ENCODE data around the gene RPUSD1. TPM values are rescaled to one million over a fixed set of nuclear protein-coding genes. Genes with fewer than 3 reads are reported as not detected.

The RPUSD1 gene
- total RNA-seq, 1 experiment from 2014 or later: 48.6 TPM

DNA sequence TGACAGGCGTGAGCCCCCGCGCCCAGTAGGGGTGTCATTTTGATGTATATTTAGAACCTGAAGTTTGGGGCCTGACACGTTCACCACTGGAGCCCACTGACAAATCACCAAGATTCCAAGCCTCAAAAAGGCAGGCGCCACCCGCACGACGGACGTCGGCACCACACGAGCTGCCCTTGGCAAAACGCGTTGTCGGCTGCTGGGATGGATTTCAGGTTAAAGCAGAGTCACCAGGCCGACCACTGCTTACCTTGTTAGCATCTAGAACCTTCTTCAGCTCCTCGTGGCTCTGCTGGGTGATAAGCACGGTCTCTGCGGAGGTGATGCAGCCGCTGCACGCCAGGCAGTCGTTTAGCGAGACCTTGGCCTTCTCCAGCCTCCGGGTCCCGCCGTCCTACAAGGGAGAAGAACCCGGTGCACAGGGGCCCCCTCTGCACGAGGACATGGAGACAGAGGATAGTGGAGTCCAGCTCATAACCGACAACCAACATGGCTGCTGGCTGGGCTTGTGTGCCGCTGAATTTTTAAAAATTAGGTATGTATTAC lies 51.2 kb downstream of the RPUSD1 start:
- Mint-ChIP-seq H3K4me3 (no peak overlapping the region), H3K4me1 (peaks cover 9 to 13% of the 10 kb centered on the region in 2 experiments), H3K27ac (no peak overlapping the region), H3K27me3 (ENCODE audit: low read depth) (no peaks in the 10 kb centered on the region), H3K36me3 (ENCODE audit: insufficient read depth in 1 of 3, low read depth in 3 of 3) (peaks cover 5 to 35% (median 29%) of the 10 kb centered on the region in 3 experiments; a peak in 6 of 7 replicates), H3K9me3 (no peaks in the 10 kb centered on the region)
- H4K20me1 ChIP-seq (ENCODE audit: control insufficient read depth, insufficient read depth, insufficient read length): no peaks in the 10 kb centered on the region
- no peak overlapping the region for H2BK12ac ChIP-seq (ENCODE audit: insufficient read length, low read depth, low read length)
- no peak overlapping the region for H4K91ac ChIP-seq (ENCODE audit: insufficient read length, low read depth, low read length)
- H3K18ac ChIP-seq (ENCODE audit: insufficient read length, low read depth, low read length): no peak overlapping the region
- no peaks in the 10 kb centered on the region for H3K9me3 ChIP-seq (ENCODE audit: control insufficient read depth, low read depth, low read length)
- H3K4ac ChIP-seq (ENCODE audit: low read depth, low read length): no peak overlapping the region
- no peak overlapping the region for H3K23ac ChIP-seq (ENCODE audit: insufficient read length, low read depth, low read length)
- H3K14ac ChIP-seq (ENCODE audit: insufficient read depth, low read length): no peak overlapping the region
- H3K4me1 ChIP-seq (ENCODE audit: insufficient read depth, low read length): peaks cover 2% of the 10 kb centered on the region; the same call in 1 of the 2 replicates
- H3K9ac ChIP-seq (ENCODE audit: extremely low read depth, insufficient read length, low read length): no peak overlapping the region
- no peak overlapping the region for H3T11ph ChIP-seq (ENCODE audit: low read length)
- H2BK120ac ChIP-seq (ENCODE audit: low read depth, low read length, poor library complexity, severe bottlenecking): no peak overlapping the region
- TF ChIP-seq, protein P1, sequence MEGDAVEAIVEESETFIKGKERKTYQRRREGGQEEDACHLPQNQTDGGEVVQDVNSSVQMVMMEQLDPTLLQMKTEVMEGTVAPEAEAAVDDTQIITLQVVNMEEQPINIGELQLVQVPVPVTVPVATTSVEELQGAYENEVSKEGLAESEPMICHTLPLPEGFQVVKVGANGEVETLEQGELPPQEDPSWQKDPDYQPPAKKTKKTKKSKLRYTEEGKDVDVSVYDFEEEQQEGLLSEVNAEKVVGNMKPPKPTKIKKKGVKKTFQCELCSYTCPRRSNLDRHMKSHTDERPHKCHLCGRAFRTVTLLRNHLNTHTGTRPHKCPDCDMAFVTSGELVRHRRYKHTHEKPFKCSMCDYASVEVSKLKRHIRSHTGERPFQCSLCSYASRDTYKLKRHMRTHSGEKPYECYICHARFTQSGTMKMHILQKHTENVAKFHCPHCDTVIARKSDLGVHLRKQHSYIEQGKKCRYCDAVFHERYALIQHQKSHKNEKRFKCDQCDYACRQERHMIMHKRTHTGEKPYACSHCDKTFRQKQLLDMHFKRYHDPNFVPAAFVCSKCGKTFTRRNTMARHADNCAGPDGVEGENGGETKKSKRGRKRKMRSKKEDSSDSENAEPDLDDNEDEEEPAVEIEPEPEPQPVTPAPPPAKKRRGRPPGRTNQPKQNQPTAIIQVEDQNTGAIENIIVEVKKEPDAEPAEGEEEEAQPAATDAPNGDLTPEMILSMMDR (conservative IDR thresholded peaks at IDR 0.05): no peak
- no peak for DNase-seq
- no peak overlapping the region for H2AFZ ChIP-seq (ENCODE audit: low read length)
- H2BK5ac ChIP-seq (ENCODE audit: insufficient read length, low read length): no peak overlapping the region
- no peak overlapping the region for H2AK5ac ChIP-seq (ENCODE audit: insufficient read length, low read length)
- H3K27me3 ChIP-seq (ENCODE audit: insufficient read depth, low read length): no peaks in the 10 kb centered on the region
- no peak overlapping the region for H2BK20ac ChIP-seq (ENCODE audit: low read depth, low read length, poor library complexity, severe bottlenecking)
- no CpG with 5 or more reads among the region's 29 CpGs for WGBS (ENCODE audit: extremely low coverage, insufficient read length, low lambda C conversion rate)
- H4K5ac ChIP-seq (ENCODE audit: insufficient read length, low read depth, low read length): no peak overlapping the region
- no peak overlapping the region for H3K56ac ChIP-seq (ENCODE audit: insufficient read length, low read depth, low read length)
- no peak overlapping the region for H3K27ac ChIP-seq (ENCODE audit: insufficient read length, low read depth, low read length)
- peaks cover 10% of the 10 kb centered on the region for H3K23me2 ChIP-seq (ENCODE audit: insufficient read length, low read depth, low read length, poor library complexity, severe bottlenecking)
- no peaks in the 10 kb centered on the region for H3K79me1 ChIP-seq (ENCODE audit: insufficient read depth, low read depth, low read length, poor library complexity, severe bottlenecking)
- no peak overlapping the region for H2BK15ac ChIP-seq (ENCODE audit: low read depth, low read length)
- H3K4me2 ChIP-seq (ENCODE audit: insufficient read depth, insufficient read length, low read length): no peak overlapping the region
- no peak overlapping the region for H4K8ac ChIP-seq (replicated peaks; ENCODE audit: insufficient read length, low read depth, low read length)
- no peaks in the 10 kb centered on the region for H3K79me2 ChIP-seq (ENCODE audit: insufficient read depth, low read length)

Measured in H9 (cell line).